ENCODE results near the gene FBXO30.

FBXO30 gene

DNA sequence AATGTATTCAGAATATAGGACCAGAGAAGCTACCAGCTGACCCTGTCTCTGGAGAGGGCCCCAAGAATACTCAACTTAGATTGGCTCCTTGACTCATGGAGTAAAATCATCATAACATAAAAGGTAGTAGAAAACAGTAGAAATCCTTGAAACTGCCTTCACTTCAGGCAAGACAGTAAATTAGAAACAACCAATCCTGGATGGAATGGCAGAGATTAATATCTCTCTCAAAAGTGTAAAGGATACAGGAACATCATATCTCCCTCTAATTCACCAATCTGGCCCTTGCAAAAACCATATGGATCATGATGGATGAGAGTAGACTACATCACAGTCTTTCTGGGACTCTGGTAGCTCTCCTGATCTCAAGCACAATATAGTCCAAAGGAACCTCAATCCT lies 58.9 kb downstream of the FBXO30 start:
- no peaks in the 10 kb centered on the region for H3K4me1 Mint-ChIP-seq (ENCODE audit: low read depth)
- no peaks in the 10 kb centered on the region for H3K36me3 Mint-ChIP-seq (ENCODE audit: low read depth)
- H3K27ac Mint-ChIP-seq: no peak overlapping the region
- no peaks in the 10 kb centered on the region for H3K9me3 Mint-ChIP-seq
- no peak overlapping the region for H3K4me3 Mint-ChIP-seq
- no peak for DNase-seq (ENCODE audit: low spot score)
- H3K27me3 Mint-ChIP-seq (ENCODE audit: low read depth): no peaks in the 10 kb centered on the region

DNA sequence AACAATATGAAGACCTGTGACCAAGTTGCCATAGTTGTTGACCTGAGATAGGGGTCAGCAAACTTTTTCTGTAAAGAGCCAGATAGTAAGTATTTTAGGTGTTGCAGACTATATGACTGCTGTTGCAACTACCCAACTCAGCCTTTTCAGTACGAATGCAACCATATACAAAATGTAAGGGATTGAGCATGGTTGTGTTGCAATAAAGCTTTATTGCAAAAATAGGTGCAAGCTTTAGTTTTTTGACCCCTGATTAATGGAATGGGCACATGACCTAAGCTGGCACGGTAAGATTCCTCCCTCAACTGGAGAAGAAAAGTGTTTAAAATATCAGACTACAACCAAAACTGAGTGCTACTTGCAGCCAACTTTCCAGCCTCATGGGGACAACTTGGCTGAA lies 62.0 kb downstream of the FBXO30 start:
- H3K9me3 Mint-ChIP-seq: peaks cover 6% of the 10 kb centered on the region
- H3K4me3 Mint-ChIP-seq: no peak overlapping the region
- no peak overlapping the region for H3K27ac Mint-ChIP-seq
- no peak for DNase-seq (ENCODE audit: low spot score)
- H3K27me3 Mint-ChIP-seq (ENCODE audit: low read depth): no peaks in the 10 kb centered on the region
- H3K4me1 Mint-ChIP-seq (ENCODE audit: low read depth): peaks cover 5% of the 10 kb centered on the region
- H3K36me3 Mint-ChIP-seq (ENCODE audit: low read depth): no peaks in the 10 kb centered on the region

DNA sequence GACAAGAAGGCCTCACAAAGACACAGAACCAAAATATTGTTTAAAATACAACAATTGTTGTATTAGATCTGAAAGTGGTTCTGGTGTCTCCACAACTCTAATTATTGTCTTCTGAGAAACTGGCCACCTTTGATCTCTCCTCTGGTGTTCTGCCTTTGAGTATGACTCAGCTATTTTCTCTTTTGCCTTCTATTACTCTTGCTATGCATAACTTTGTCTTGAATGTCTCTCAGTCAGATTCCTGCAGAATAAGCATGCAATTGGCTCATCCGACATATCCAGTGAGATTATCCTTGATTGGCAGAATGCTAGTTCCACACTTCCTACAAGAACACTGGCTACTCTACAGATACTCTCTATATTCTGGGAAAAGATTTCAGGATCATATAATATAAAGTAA lies 65.0 kb downstream of the FBXO30 start:
- Mint-ChIP-seq H3K36me3 (ENCODE audit: low read depth) (no peaks in the 10 kb centered on the region), H3K9me3 (peaks cover 6% of the 10 kb centered on the region), H3K4me3 (no peak overlapping the region), H3K27ac (no peak overlapping the region), H3K27me3 (ENCODE audit: low read depth) (no peaks in the 10 kb centered on the region), H3K4me1 (ENCODE audit: low read depth) (peaks cover 5% of the 10 kb centered on the region)
- DNase-seq (ENCODE audit: low spot score): no peak

GRCh38 chr6:145745861-145746260 lies 68.7 kb downstream of the FBXO30 start:
- no peaks in the 10 kb centered on the region for H3K27me3 Mint-ChIP-seq (ENCODE audit: low read depth)
- H3K4me1 Mint-ChIP-seq (ENCODE audit: low read depth): peaks cover 5% of the 10 kb centered on the region
- no peak for DNase-seq (ENCODE audit: low spot score)
- H3K36me3 Mint-ChIP-seq (ENCODE audit: low read depth): no peaks in the 10 kb centered on the region
- no peak overlapping the region for H3K4me3 Mint-ChIP-seq
- H3K9me3 Mint-ChIP-seq: peaks cover 6% of the 10 kb centered on the region
- no peak overlapping the region for H3K27ac Mint-ChIP-seq

DNA sequence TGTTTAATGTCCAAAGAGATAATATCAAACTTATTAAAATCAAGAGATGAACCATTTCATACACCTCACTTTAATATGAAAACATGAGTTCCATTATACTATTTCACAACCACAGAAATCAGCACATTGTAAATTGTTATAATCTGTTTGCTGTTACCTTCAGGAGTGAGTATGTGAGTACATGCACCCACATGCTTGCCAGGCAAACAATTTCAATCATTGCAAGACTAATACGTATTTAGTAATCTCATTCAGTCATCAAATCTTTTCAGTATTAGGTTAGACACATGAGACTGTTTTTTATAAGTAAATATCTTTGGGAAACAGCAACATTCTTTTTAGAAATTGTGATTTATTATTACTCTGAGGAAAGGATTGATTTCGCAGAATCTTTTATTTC lies 70.0 kb downstream of the FBXO30 start:
- no peak overlapping the region for H3K4me3 Mint-ChIP-seq
- no peak for DNase-seq (ENCODE audit: low spot score)
- H3K27ac Mint-ChIP-seq: no peak overlapping the region
- H3K9me3 Mint-ChIP-seq: peaks cover 12% of the 10 kb centered on the region
- H3K27me3 Mint-ChIP-seq (ENCODE audit: low read depth): no peaks in the 10 kb centered on the region
- peaks cover under 1% of the 10 kb centered on the region for H3K4me1 Mint-ChIP-seq (ENCODE audit: low read depth)
- H3K36me3 Mint-ChIP-seq (ENCODE audit: low read depth): no peaks in the 10 kb centered on the region

Measured in T-helper 2 cell treated with Interferon-gamma antibody and Interleukin-4, amounts not matched to agents 5 μg/mL and 100 μg/mL, for 36 hours (primary cell).